Fibroblast of lung (primary cell): ENCODE measurements around the gene ADAMTS6.

Experiments used
- CTCF ChIP-seq, 2 donors: IDR thresholded peaks in 1 of 2; conservative IDR thresholded peaks in 1 of 2; 1 replicate in 1 of 2; 2 replicates in 1 of 2; pipeline ENCODE4 v1.5.1; 2011 to 2012; ENCODE audit warnings: low read length in 2 of 2, control low read depth in 1 of 2, inconsistent platforms in 1 of 2, low read depth in 1 of 2, mild to moderate bottlenecking in 1 of 2
- EZH2 ChIP-seq: IDR thresholded peaks from 2 replicates; pipeline ENCODE4 v1.5.1; 2012; ENCODE audit warnings: low read length, control low read depth, mild to moderate bottlenecking; ENCODE audit errors: missing control alignments

DNA sequence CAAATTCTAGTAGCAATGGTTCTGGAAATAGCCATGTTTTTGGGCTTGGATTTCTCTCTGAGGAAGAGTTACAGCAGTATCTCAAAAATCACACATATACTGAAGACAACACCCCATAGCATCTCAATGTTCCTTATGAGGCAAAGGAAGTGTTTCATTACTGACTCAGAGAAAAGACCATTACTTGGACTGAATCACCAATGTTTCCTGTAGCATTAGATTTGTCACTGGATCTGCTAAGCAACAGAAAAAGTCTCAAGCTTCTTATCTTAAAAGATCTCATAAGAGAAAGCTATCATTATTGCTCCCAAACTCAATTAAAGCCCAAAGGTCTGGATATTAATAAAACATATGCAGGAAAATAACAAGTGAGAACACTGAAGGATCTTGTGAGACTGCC is 272.4 kb downstream of the ADAMTS6 start:
- no peak for TF ChIP-seq CTCF (conservative IDR thresholded peaks at IDR 0.05 in 1 of 2, IDR thresholded peaks at IDR 0.05 in 1 of 2; ENCODE audit: low read depth in 1 of 2, low read length in 2 of 2)
- TF ChIP-seq EZH2: no peak
